Measurements from ENCODE around the gene BARX2.

GRCh38 chr11:129346916-129347315 is 28.7 kb upstream of the BARX2 start:
- no peak for TF ChIP-seq CTCF (IDR thresholded peaks at IDR 0.05)
- no peak for TF ChIP-seq POLR2AphosphoS5 (IDR thresholded peaks at IDR 0.05)
- no peak for TF ChIP-seq POLR2A (IDR thresholded peaks at IDR 0.05)
